KOPT-K1 (cell line): ENCODE results near the gene ATP5PD.

Experiments
- H3K27ac ChIP-seq: fragments of 200-600 bp; sonication (generic); 2 replicates; pipeline ENCODE4 v1.5.1; 2016; ENCODE audit warnings: antibody characterized with exemption, mild to moderate bottlenecking, low read depth, low read length; ENCODE audit not compliant: poor library complexity, severe bottlenecking
- H3K36me3 ChIP-seq: fragments of 200-600 bp; sonication (generic); 2 replicates; pipeline ENCODE4 v1.5.1; 2017; ENCODE audit warnings: antibody characterized with exemption, mild to moderate bottlenecking, low read length, moderate library complexity; ENCODE audit not compliant: insufficient read depth
- H3K9me3 ChIP-seq: fragments of 200-600 bp; sonication (generic); 2 replicates; pipeline ENCODE4 v1.5.1; 2017; ENCODE audit warnings: antibody characterized with exemption, low read length, mild to moderate bottlenecking; ENCODE audit not compliant: insufficient read depth, poor library complexity, severe bottlenecking

Gene ATP5PD

DNA sequence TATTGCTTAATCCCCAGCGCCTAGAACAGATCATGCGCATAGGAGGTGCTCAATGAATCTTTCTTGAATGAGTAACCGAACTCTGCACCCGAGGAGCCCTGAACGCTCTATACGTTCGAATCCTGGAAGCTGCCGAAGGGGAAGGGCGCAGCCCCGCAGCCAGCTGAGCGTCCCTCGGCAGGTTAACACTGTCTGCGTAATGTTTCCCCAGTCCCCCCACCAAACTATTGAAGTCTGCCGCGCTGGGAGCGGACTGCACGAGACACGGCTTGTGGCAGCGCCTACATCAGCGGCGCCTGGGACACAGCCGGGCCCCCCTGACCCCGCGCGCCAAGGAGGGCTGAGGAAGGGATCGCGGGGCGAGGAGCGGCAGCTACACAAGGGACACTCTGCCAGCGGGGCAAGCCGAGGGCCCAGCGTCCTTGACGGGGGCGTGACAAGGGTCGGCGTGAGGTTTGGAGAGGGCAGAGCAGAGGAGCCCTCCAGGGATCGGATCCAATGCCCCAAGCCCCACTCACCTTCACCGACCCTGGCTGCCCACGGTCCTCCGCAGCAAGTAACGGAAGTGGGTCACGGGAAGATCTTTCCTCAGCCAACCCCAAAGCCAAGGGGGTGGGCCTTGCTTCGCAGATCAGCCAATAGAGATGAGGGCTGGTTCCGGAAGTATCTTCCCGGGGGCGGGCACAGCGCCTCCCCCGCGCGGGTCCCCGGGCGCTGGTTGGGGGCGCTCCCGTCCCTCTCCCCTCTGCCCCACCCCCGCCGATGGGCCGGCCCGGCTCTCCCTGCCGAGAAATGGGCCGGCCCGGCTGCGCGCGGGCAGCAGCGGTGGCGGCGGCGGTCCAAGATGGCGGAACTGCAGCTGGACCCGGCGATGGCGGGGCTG is at the start of gene ATP5PD, which contains the start of gene KCTD2:
ATP5PD (minus strand) TSS at position 563 of the 883 bp plus-strand sequence. CDS start 4,319 bp downstream, outside the sequence.
KCTD2 (plus strand) TSS at position 819 of the 883 bp plus-strand sequence; CDS start at position 845, 26 bp downstream.
- Histone ChIP-seq H3K27ac (peak within 1 kb of the TSS; percentile 81), H3K9me3 (no peaks in the 10 kb centered on the region)

DNA sequence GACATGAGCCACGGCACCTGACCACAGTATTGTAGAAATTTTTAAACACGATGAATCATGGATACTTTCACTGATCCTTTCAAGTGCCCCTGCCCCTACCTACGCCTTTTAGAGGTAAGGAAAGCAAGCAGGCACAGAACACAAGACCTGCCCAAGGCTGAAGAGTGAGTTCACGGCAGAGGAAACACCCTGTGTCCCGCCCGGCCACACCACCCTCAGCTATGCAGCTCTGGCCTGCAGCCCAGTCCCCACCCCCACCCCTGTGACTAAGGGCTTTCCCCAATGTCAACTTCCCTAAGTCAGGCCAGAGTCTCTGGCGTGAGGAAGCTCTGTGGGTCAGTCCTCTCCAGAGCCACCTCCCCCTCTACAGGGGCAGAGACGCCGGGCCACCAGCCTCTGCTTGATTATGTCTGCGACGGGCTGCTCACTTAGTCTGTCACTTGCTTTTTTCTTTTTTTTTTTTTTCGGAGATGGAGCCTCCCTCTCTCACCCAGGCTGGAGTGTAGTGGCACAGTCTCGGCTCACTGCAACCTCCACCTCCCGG is 49.4 kb upstream of the ATP5PD start:
- Histone ChIP-seq H3K27ac (no peak overlapping the region), H3K36me3 (no peaks in the 10 kb centered on the region), H3K9me3 (no peaks in the 10 kb centered on the region)

More for the DNA sequence above, at the start of gene ATP5PD, which contains the start of gene KCTD2:
- H3K36me3 ChIP-seq, result peaks cover 32% of the 10 kb centered on the region

DNA sequence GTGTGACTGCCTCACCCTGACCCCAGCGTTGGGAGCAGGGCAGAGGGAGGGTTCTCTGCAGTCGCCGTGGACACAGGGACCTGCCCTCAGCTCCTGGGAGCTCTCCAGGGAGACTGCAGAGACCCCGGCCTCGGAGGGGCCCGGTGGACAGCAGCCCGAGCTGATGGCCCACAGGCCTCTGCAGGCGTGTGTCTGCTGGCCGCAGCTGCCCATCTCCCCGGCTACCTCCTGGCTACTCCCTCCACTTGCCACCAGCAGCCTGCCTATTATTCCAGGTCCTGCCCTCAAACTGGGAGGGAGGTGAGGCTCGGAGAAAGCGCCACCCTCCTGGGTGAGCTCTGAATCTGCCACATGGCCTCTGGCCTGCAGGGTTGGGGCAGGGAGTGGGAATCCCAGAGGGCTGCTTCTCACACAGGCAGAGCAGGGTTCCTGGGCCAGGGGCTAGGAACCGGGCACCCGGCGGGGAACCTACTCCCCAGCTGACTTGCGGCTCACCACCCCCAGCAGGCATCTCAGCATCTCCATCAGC is 48.2 kb upstream of the ATP5PD start:
- no peak overlapping the region for H3K27ac ChIP-seq
- H3K9me3 ChIP-seq, result no peaks in the 10 kb centered on the region
- no peaks in the 10 kb centered on the region for H3K36me3 ChIP-seq

DNA sequence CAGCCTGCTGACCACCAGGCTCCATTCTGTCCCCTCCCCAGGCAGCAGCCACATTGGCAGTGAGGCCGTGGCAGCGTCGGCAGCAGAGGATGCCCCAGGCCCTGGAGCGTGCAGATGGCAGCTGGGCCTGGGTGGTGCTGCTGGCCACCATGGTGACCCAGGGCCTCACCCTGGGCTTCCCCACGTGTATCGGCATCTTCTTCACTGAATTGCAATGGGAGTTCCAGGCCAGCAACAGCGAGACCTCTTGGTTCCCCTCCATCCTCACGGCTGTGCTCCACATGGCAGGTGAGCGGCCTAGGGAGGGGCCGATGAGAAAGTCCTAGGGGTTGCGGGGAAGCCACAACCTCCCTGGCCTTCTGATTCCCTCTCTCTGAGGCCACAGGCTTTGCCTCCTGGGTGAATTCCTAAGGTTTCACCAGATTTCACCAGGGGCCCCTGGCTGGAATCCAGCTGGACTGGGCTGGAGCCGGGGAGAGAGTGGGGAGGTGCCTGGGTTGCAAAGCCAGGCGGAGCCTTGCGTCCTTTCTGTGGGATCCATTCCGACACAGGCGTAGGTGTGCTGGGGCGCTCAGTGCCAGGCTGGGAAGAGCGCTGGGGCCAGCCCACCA is 46.9 kb upstream of the ATP5PD start:
- Histone ChIP-seq H3K9me3 (no peaks in the 10 kb centered on the region), H3K27ac (no peak overlapping the region), H3K36me3 (no peaks in the 10 kb centered on the region)

DNA sequence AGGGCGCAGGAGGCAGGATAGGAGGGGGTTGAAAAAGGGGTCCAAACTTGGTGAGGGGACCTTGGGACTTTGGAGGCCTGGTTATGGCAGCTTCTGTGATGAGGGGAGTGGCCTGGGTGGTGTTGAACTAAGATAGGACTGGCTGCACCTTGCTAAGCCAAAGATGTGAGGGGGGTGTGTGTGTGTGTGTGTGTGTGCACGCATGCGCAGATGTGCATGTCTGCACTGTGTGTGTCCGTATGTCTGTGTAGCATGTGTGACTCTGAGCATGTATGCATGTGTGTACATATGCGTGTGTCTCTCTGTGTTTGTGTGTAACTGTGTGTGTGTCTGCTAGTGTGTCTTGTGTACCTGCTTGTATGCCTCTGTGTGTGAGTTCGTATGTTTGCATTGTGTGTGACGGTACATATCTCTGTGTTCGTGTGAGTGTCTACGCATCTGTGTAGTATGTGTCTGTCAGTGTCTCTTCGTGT is 45.1 kb upstream of the ATP5PD start:
- H3K9me3 ChIP-seq, result no peaks in the 10 kb centered on the region
- H3K36me3 ChIP-seq, result no peaks in the 10 kb centered on the region
- no peak overlapping the region for H3K27ac ChIP-seq

DNA sequence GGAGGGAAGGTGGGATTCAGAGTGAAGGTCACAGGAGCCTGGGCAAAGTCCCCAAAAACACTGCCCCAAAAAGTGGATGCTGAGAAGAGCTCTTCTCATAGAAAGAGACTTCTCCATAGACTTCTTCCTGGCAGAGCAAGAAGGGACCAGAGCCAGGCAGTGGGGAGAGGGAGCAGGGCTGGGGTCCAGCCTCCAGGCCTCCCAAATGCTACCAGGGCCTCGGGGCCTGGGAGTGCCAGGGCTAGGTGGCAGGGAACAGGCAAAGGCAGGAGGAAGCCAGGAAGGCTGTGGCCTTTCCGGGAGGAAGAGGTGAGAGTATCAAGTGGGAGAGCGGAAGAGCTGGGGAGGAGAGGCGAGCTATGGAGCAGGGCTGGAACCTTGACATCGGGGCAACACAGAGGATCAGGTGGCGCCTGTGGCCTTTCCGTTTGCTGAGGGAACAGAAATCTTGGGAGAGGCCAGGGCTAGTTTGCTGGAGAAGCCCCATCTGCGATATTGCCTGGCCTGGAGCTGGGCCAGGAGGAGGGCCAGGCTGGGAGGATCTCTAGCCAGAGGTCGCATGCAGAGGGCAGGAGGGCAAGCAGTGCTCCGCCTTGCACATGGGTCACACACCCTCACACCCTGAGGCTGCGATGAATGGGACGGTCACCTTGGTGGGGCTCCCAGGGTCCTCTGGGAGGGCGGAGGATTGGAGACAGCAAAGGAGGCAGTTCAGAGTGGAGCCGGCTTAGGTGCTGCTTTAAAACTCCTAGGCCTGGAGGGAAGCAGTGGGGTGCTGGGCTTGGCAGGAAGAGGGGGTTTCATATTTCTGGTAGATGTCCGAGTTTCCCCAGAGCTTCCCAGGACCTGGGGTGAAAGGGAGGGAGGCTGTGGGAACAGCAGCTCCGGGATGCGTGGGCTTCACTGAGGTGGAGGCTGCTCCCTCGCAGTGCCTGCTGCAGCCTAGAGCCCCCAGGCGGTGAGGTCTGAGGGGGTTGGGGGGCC is 44.4 kb upstream of the ATP5PD start:
- Histone ChIP-seq H3K9me3 (no peaks in the 10 kb centered on the region), H3K36me3 (no peaks in the 10 kb centered on the region), H3K27ac (no peak overlapping the region)

DNA sequence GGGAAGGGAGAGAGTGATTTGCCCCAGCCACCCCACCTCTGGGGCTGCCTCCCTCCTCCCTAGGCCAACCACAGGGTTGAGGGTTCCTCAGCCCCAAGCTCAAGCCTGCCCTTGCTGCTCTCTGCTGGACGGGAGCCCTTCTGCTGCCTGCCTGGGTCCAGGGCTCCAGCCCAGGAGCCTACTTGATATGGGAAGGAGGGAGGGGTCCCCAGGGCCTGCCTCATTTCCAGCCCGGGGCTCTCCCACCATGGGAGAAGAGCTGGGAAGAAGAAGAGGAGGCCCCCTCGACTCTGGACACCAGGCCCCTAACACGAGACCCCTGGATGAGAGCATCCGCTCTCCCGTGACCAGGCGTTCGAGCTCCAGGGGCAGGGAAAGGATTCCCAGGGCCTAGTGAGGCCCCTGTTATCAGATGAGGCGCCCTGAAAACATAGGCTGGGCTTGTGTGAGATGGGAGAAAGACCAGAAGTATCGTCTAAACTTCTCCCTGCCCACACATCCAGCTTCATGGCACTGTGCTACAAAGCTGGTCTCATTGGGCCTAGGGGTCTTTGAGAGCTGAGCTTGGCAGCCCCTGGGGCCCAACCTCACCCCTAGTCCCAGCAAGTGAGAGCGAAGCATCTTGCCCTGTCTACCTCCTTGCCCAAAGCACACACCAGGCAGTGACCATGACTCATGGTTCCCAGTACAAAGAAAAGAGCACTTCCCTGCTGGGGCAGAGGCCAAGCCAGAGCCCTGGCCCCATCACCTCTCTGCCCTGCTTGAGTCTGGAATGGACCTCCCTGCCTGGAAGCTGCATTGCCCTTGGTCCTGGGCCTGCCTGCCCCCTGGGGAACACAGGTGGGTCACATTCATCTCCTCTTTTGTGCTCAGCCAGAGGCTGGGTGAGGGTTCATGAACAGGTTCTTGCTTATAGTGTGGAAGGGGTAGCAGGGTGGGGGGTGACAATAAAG is 42.0 kb upstream of the ATP5PD start:
- Histone ChIP-seq H3K9me3 (no peaks in the 10 kb centered on the region), H3K27ac (peak overlapping the region; percentile 59), H3K36me3 (no peaks in the 10 kb centered on the region)

DNA sequence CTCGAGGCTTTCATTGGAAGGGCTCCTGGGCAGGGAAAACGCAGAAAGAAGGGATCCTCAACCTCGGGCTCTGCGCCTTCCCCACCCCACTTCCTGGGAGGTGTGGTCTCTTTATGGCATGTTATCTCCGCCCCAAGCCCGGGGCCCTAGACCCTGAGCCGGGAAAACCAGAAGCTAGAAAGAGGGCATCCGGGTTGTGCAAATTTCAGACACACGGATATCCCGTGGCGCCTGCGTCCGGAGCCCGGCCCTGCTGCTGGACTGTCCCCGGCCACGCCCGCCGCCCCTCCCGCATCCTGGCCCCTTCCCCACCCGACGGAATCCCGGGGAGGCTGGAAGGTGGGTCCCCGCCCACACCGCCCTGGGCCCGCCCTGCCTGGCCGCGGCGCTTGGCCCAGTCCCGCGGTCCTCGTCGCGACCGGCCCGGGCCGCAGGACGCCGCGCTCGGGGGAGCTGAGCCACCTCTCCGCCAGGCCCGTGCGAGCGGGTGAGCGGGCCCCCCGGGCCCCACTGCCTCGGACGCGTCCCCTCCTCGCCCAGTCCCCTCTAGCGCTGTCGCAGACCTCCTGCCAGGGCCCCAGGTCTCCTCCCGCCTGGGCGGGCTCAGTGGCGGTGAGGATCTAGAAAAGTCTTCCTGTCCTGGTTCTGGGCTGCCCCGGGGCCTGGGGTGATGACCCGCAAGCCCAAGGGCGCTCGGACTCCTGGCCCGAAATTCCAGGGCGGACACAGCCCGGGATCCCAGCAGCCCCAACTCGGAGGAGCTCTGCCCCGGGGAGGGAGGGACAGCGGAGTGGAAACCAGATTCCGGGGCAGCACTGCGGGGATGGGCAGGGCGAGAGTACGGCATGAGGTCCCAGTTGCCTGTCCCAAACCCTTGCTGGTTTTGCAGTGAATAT is 41.0 kb upstream of the ATP5PD start, which contains the start of gene SLC16A5:
SLC16A5 (plus strand) TSS at position 397 of the 896 bp plus-strand sequence. CDS start 5,683 bp downstream, outside the sequence.
- no peaks in the 10 kb centered on the region for H3K9me3 ChIP-seq

DNA sequence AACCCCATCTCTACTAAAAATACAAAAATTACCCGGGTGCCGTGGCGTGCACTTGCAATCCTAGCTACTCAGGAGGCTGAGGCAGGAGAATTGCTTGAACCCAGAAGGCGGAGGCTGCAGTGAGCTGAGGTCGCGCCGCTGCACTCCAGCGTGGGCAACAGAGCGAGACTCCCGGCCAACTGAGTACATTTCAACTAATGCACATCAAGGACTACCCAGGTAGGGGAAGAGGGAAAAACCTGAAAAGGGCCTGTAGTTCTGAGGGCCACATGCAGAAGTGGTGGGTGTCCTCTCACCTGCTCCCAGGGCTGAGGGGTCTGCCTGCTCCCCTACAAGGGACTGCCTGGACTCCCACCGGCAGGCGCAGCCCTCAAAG is 40.4 kb upstream of the ATP5PD start:
- peak overlapping the region; percentile 59 for H3K27ac ChIP-seq
- no peaks in the 10 kb centered on the region for H3K9me3 ChIP-seq

More for the DNA sequence above, 41.0 kb upstream of the ATP5PD start, which contains the start of gene SLC16A5:
- Histone ChIP-seq H3K27ac (peak within 1 kb of the TSS; percentile 59), H3K36me3 (no peaks in the 10 kb centered on the region)

DNA sequence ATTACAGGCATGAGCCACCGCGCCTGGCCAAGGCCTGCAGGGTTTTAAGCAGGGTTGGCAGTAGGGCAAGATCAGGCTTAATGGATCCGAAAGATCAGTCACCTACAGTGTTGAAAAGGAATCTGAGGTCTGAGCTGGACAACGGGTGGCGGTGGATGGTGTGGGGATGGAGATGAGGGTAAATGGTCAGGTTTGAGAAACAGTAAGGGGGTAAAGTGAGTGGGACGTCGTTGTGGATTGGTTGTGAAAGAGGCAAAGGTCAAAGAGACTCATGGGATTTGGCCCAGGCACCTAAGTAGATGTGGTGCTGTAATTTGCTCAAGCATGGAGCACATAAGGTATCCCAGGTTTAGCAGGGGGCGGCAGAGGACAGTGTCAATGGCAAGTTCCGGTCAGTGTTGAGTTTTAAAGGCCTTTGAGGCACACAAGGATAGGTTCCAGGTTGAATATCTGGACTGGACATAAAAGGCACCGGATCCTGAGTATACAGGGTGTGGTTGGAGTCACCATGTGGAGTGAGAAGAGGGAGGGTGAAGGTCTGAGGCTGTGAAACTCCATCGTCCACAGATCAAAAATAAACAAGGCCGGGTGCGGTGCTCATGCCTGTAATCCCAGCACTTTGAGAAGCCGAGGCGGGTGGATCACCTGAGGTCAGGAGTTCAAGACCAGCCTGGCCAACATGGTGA is 39.9 kb upstream of the ATP5PD start:
- Histone ChIP-seq H3K9me3 (no peaks in the 10 kb centered on the region), H3K27ac (no peak overlapping the region)

More for the DNA sequence above, 40.4 kb upstream of the ATP5PD start:
- H3K36me3 ChIP-seq, result no peaks in the 10 kb centered on the region

DNA sequence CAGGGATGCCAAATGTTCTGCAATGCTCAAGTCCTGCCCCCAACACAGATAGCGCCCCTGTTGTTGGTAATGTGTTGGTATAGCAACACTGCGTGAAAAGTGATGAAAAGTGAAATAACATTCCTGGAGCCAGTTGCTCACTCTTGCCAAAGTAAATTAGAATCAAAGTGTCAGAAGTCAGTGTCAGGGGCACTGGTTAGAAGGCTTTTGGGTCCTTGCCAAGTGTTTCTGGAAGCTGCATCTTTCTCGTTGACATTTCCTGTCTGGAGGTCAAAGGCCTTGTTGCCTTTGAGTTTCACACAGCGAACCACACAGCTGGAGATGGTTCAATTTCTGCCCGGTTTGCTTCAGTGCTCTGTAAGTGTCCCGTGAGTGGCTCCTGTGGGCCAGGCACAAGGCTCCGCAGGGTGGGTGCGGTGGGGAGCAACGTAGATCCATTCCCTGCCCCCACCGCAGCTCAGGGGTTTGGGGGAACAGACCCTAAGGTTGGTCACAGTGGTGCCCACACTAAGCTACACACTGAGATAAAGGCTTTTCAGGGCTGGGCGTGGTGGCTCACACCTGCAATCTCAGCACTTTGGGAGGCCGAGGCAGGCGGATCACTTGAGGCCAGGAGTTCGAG is 37.4 kb upstream of the ATP5PD start:
- Histone ChIP-seq H3K9me3 (no peaks in the 10 kb centered on the region), H3K27ac (no peak overlapping the region), H3K36me3 (no peaks in the 10 kb centered on the region)

More for the DNA sequence above, 39.9 kb upstream of the ATP5PD start:
- no peaks in the 10 kb centered on the region for H3K36me3 ChIP-seq

DNA sequence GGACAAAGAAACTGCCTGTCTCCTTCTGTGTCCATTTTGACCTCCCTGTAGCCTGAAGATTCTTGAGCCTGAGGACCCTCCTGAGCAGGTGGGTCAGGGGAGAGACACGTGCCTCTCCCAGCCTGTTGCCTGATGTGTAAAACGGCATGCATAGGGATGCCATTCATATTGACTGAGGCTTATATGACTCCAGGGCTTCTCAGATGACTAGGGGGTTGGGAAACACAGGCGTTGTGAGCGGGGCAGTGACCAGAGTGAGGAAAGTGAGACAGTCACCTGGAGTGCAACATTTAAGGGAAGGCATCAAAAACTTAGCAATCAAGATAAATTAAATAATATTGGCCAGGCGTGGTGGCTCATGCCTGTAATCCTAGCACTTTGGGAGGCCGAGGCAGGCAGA is 35.9 kb upstream of the ATP5PD start:
- H3K27ac ChIP-seq, result no peak overlapping the region
- H3K9me3 ChIP-seq, result no peaks in the 10 kb centered on the region
- H3K36me3 ChIP-seq, result no peaks in the 10 kb centered on the region
